Body of pancreas (tissue), 4 donors: ENCODE results near the gene SNX30.

Experiments used
- CTCF ChIP-seq, 7 experiments: fragments of 450-650 bp in 4 of 7; fragments of 200-600 bp in 3 of 7; sonication (generic) in 3 of 7; IDR thresholded peaks; one replicate each; pipeline ENCODE4 v1.5.1; 2016 to 2019; ENCODE audit warnings: antibody characterized with exemption in 7 of 7
- POLR2A ChIP-seq, 3 donors: fragments of 450-650 bp; IDR thresholded peaks; one replicate each; pipeline ENCODE4 v1.6.1; 2016; ENCODE audit warnings: antibody characterized with exemption in 3 of 3, mild to moderate bottlenecking in 2 of 3

- no peak for TF ChIP-seq CTCF (IDR thresholded peaks at IDR 0.05)
- TF ChIP-seq POLR2A (IDR thresholded peaks at IDR 0.05) = no peak
Observed at GRCh38 chr9:112885324-112885723, 134.8 kb downstream of the SNX30 start.
